Spinal cord (tissue), 10 donors: ENCODE measurements around the gene SH3BGR. TPM values are rescaled to one million over a fixed set of nuclear protein-coding genes. Genes with fewer than 3 reads are reported as not detected.

ENCODE experiments used
- DNase-seq, 6 donors: peaks; one replicate each; pipeline versions ENCODE4 v3.0.0 to v3.0.0-alpha.2; 2013 to 2015; ENCODE audit warnings: low spot score in 6 of 6, low read depth in 4 of 6
- H3K27ac ChIP-seq: one replicate; pipeline ENCODE4 v1.5.1; 2013; ENCODE audit warnings: low read depth, low read length, control low read depth
- H3K27me3 ChIP-seq: one replicate; pipeline ENCODE4 v1.6.1; 2013; ENCODE audit warnings: low read length; ENCODE audit not compliant: control insufficient read depth, insufficient read depth
- H3K36me3 ChIP-seq: one replicate; pipeline ENCODE4 v1.6.1; 2013; ENCODE audit warnings: low read length; ENCODE audit not compliant: control insufficient read depth, insufficient read depth
- H3K4me1 ChIP-seq: one replicate; pipeline ENCODE4 v1.6.1; 2013; ENCODE audit warnings: low read length; ENCODE audit not compliant: control insufficient read depth, insufficient read depth
- H3K4me3 ChIP-seq: one replicate; pipeline ENCODE4 v1.5.1; 2013; ENCODE audit warnings: low read depth, low read length, control low read depth
- H3K9me3 ChIP-seq: one replicate; pipeline ENCODE4 v1.6.1; 2013; ENCODE audit warnings: low read length; ENCODE audit not compliant: control insufficient read depth, insufficient read depth
- WGBS: methylation state at CpG from one replicate; pipeline ENCODE4 v1.1.5; 2013; ENCODE audit warnings: missing lambda C conversion rate; ENCODE audit not compliant: insufficient coverage; 5-methylcytosine and 5-hydroxymethylcytosine counted together
- polyA plus RNA-seq, 2 donors: library from polyadenylated mRNA; unstranded; fragments of 120-200 nt; gene quantifications; one replicate each; pipeline ENCODE4 v1.2.1, GENCODE V29; 2013; ENCODE audit not compliant: insufficient read length in 2 of 2
- total RNA-seq, 2 donors: library from RNA; depleted of rRNA in 1 of 2; stranded (reverse); fragments of 120-200 nt in 1 of 2; fragments of >200 nt in 1 of 2; gene quantifications; one replicate each; pipeline versions ENCODE4 v1.2.3 to v1.2.4, GENCODE V29; 2013 to 2014
- donor health status: healthy.

Gene SH3BGR
- total and polyA plus RNA-seq, 4 donors: 3.4 to 8.8 (median 7.1) TPM

GRCh38 chr21:39454949-39455668, 3.3 kb downstream of the SH3BGR start:
- no peak overlapping the region for H3K27ac ChIP-seq
- H3K4me1 ChIP-seq: peaks cover 17% of the 10 kb centered on the region
- H3K9me3 ChIP-seq: no peaks in the 10 kb centered on the region
- H3K4me3 ChIP-seq: no peak overlapping the region
- H3K36me3 ChIP-seq: no peaks in the 10 kb centered on the region
- WGBS: 64% methylated on average over 4 of the region's 6 CpGs
- no peaks in the 10 kb centered on the region for H3K27me3 ChIP-seq
- no peak for DNase-seq

- H3K27ac ChIP-seq: no peak overlapping the region
- H3K9me3 ChIP-seq: no peaks in the 10 kb centered on the region
- no CpG with 5 or more reads among the region's 3 CpGs for WGBS
- H3K4me1 ChIP-seq: peaks cover 13% of the 10 kb centered on the region
- H3K4me3 ChIP-seq: no peak overlapping the region
- no peaks in the 10 kb centered on the region for H3K36me3 ChIP-seq
- H3K27me3 ChIP-seq: no peaks in the 10 kb centered on the region
- no peak for DNase-seq
These were observed 4.9 kb downstream of the SH3BGR start for GRCh38 chr21:39456665-39457064.

- 83% methylated on average over 1 of the region's 3 CpGs for WGBS
- no peak for DNase-seq
- no peaks in the 10 kb centered on the region for H3K9me3 ChIP-seq
- no peaks in the 10 kb centered on the region for H3K36me3 ChIP-seq
- H3K4me1 ChIP-seq: no peaks in the 10 kb centered on the region
- H3K27me3 ChIP-seq: no peaks in the 10 kb centered on the region
- H3K4me3 ChIP-seq: no peak overlapping the region
- no peak overlapping the region for H3K27ac ChIP-seq
These were observed 9.6 kb downstream of the SH3BGR start for GRCh38 chr21:39461419-39461818.

GRCh38 chr21:39463308-39463707, 11.5 kb downstream of the SH3BGR start:
- DNase-seq: no peak
- H3K27me3 ChIP-seq: no peaks in the 10 kb centered on the region
- no peaks in the 10 kb centered on the region for H3K9me3 ChIP-seq
- no peaks in the 10 kb centered on the region for H3K36me3 ChIP-seq
- H3K27ac ChIP-seq: no peak overlapping the region
- WGBS: no CpG with 5 or more reads among the region's 3 CpGs
- H3K4me1 ChIP-seq: no peaks in the 10 kb centered on the region
- no peak overlapping the region for H3K4me3 ChIP-seq

GRCh38 chr21:39466584-39466983, 14.8 kb downstream of the SH3BGR start:
- Histone ChIP-seq H3K36me3 (no peaks in the 10 kb centered on the region), H3K27ac (no peak overlapping the region), H3K9me3 (no peaks in the 10 kb centered on the region), H3K4me3 (no peak overlapping the region), H3K27me3 (no peaks in the 10 kb centered on the region), H3K4me1 (no peaks in the 10 kb centered on the region)
- DNase-seq: no peak

GRCh38 chr21:39467746-39468145, 16.0 kb downstream of the SH3BGR start:
- Histone ChIP-seq H3K4me1 (no peaks in the 10 kb centered on the region), H3K27me3 (no peaks in the 10 kb centered on the region), H3K9me3 (no peaks in the 10 kb centered on the region), H3K27ac (no peak overlapping the region), H3K36me3 (no peaks in the 10 kb centered on the region), H3K4me3 (no peak overlapping the region)
- no peak for DNase-seq
- WGBS: 91% methylated on average over 3 of the region's 3 CpGs

- H3K27ac ChIP-seq: no peak overlapping the region
- no peaks in the 10 kb centered on the region for H3K9me3 ChIP-seq
- no peak overlapping the region for H3K4me3 ChIP-seq
- no peaks in the 10 kb centered on the region for H3K27me3 ChIP-seq
- no peaks in the 10 kb centered on the region for H3K4me1 ChIP-seq
- no peak for DNase-seq
- no peaks in the 10 kb centered on the region for H3K36me3 ChIP-seq
- WGBS: 80% methylated on average over 1 of the region's 1 CpG
These were observed 16.8 kb downstream of the SH3BGR start for GRCh38 chr21:39468559-39468958.

GRCh38 chr21:39471598-39471997, 19.8 kb downstream of the SH3BGR start:
- no peak for DNase-seq
- H3K27ac ChIP-seq: no peak overlapping the region
- no CpG with 5 or more reads among the region's 3 CpGs for WGBS
- H3K4me1 ChIP-seq: no peaks in the 10 kb centered on the region
- H3K9me3 ChIP-seq: no peaks in the 10 kb centered on the region
- no peaks in the 10 kb centered on the region for H3K27me3 ChIP-seq
- H3K4me3 ChIP-seq: no peak overlapping the region
- H3K36me3 ChIP-seq: no peaks in the 10 kb centered on the region

GRCh38 chr21:39472786-39473185, 21.0 kb downstream of the SH3BGR start:
- no peak overlapping the region for H3K4me3 ChIP-seq
- no peaks in the 10 kb centered on the region for H3K4me1 ChIP-seq
- no peaks in the 10 kb centered on the region for H3K27me3 ChIP-seq
- H3K9me3 ChIP-seq: no peaks in the 10 kb centered on the region
- H3K27ac ChIP-seq: no peak overlapping the region
- 100% methylated on average over 1 of the region's 4 CpGs for WGBS
- H3K36me3 ChIP-seq: no peaks in the 10 kb centered on the region
- no peak for DNase-seq

- Histone ChIP-seq H3K36me3 (no peaks in the 10 kb centered on the region), H3K4me1 (no peaks in the 10 kb centered on the region), H3K4me3 (no peak overlapping the region), H3K9me3 (no peaks in the 10 kb centered on the region), H3K27ac (no peak overlapping the region), H3K27me3 (no peaks in the 10 kb centered on the region)
- DNase-seq: no peak
- 100% methylated on average over 1 of the region's 2 CpGs for WGBS
These were observed 22.8 kb downstream of the SH3BGR start for GRCh38 chr21:39474611-39475010.
